Measurements from ENCODE around the gene FAM13C.

FAM13C gene

DNA sequence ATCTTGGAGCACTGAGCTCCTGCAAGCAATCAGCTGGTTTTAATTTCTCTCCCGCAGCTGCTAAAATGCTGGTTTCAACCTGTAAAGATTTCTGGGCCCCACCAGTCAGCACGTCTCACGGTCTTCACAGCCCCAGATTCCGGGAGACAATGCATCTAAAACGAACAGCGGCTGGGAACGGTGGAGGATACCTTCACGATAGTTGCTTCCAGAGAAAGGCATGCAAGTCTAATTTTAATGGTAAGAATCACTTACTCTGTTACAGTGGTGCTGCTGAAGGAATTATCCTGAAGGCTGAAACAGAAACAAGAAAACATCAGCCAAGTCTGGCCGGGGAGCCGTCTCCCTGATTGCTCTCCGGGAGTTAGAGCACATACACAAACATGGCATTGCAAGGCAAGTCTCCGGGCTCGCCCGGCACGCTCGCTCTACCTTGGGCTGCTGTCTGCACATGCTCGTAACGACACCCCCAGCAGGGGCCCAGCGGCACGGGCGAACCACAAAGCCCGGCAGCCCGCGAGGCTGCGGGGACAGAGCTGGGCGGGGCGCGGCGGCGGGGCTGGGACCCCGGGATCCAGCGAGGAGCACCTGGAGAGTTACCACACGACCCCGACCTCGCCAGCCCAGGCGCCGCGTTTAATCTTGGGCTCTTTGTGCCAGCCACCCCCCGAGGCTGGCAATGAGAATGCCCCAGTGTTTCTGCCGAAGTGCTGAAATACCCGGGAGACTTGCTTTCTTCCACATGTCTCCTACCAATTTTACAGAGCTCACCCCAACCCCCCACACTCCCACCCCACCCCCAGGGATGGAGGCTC lies at the start of gene FAM13C:
FAM13C (minus strand) TSS at position 406 of the 815 bp plus-strand sequence; CDS start at position 317, 89 bp downstream.
- TF ChIP-seq, protein P1, sequence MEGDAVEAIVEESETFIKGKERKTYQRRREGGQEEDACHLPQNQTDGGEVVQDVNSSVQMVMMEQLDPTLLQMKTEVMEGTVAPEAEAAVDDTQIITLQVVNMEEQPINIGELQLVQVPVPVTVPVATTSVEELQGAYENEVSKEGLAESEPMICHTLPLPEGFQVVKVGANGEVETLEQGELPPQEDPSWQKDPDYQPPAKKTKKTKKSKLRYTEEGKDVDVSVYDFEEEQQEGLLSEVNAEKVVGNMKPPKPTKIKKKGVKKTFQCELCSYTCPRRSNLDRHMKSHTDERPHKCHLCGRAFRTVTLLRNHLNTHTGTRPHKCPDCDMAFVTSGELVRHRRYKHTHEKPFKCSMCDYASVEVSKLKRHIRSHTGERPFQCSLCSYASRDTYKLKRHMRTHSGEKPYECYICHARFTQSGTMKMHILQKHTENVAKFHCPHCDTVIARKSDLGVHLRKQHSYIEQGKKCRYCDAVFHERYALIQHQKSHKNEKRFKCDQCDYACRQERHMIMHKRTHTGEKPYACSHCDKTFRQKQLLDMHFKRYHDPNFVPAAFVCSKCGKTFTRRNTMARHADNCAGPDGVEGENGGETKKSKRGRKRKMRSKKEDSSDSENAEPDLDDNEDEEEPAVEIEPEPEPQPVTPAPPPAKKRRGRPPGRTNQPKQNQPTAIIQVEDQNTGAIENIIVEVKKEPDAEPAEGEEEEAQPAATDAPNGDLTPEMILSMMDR (IDR thresholded peaks at IDR 0.05): no peak

DNA sequence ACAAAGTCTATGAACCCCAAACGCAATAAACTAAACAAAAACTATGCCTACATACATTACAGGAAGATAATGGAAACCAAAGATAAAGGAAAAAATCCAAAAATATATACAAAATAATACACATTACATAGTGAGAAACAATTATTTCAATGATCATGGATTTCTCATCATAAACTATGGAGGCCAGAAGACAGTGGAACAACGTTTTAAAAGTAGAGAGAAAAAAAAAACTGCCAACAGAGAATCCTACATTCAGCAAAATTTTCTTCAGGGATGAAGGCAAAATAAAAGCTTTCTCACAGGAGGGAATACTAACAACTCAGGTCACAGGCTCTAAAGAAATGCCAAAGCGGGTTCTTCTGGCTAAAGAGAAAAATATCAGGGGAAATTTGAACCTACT lies 42.9 kb upstream of the FAM13C start:
- TF ChIP-seq, protein P1 (IDR thresholded peaks at IDR 0.05): no peak

GRCh38 chr10:59400214-59400613 lies 37.9 kb upstream of the FAM13C start:
- TF ChIP-seq, protein P1 (IDR thresholded peaks at IDR 0.05): no peak

- TF ChIP-seq, protein P1 (IDR thresholded peaks at IDR 0.05): no peak
Measured at GRCh38 chr10:59397961-59398360, 35.6 kb upstream of the FAM13C start.

- TF ChIP-seq, protein P1 (IDR thresholded peaks at IDR 0.05): no peak
Measured at GRCh38 chr10:59395984-59396383, 33.6 kb upstream of the FAM13C start.

- TF ChIP-seq, protein P1 (IDR thresholded peaks at IDR 0.05): no peak
Measured at GRCh38 chr10:59393349-59393748, 31.0 kb upstream of the FAM13C start.

- TF ChIP-seq, protein P1 (IDR thresholded peaks at IDR 0.05): no peak
Measured at GRCh38 chr10:59391060-59391459, 28.7 kb upstream of the FAM13C start.

Measured in LNCAP (cell line).